ENCODE measurements around the gene ITGAD.

Gene ITGAD

GRCh38 chr16:31356566-31357323 lies 36.4 kb upstream of the ITGAD start:
- H3K9ac ChIP-seq (ENCODE audit: low read length): no peak overlapping the region
- H3K9me3 ChIP-seq (ENCODE audit: control insufficient read depth, low read length): no peaks in the 10 kb centered on the region
- H3K4me3 ChIP-seq (ENCODE audit: low read length): no peak overlapping the region
- H3K36me3 ChIP-seq (ENCODE audit: control insufficient read depth, insufficient read depth, low read length): no peaks in the 10 kb centered on the region
- no peaks in the 10 kb centered on the region for H3K27me3 ChIP-seq (ENCODE audit: control insufficient read depth, insufficient read depth, low read length)
- no peaks in the 10 kb centered on the region for H3K4me1 ChIP-seq (ENCODE audit: control insufficient read depth, insufficient read depth, low read length)

DNA sequence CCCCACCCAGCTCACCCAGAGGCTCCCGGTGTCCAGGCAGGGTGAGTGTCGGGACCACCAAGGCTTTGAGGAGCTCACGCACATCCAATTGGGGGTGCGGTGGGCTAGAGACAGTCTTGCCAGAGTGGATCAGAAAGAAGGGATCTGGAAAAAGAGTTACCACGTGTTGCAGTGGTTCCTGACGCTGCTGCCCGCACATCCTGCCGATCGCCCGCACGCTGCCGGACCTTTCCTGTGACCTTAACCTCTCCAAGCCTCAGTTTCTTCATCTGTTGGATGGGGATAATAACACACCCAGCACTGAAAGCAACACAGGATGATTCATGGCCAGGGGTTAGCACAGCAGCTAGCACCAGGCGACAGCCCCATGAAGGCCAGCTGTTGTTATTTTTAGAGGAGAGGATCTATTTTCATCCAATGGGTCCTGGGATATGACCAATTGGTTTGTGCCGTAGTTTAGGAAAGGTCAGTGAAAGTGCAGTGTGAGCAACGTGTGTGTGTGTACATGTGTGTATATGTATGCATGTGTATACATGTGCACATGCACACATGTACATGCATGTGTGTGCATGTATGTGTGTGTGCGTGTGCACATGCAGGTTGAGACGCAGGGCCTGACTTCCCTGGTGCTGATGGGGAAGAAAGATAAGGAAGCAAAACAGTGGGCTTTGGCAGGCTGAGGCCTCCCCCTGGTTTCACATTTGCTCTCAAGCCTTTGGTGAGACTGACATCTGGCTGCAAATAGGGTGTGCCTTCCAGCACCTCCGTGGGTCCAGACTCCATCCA lies 35.6 kb upstream of the ITGAD start:
- Histone ChIP-seq H3K4me3 (ENCODE audit: low read length) (no peak overlapping the region), H3K9ac (ENCODE audit: low read length) (no peak overlapping the region), H3K27me3 (ENCODE audit: control insufficient read depth, insufficient read depth, low read length) (no peaks in the 10 kb centered on the region), H3K4me1 (ENCODE audit: control insufficient read depth, insufficient read depth, low read length) (no peaks in the 10 kb centered on the region), H3K36me3 (ENCODE audit: control insufficient read depth, insufficient read depth, low read length) (no peaks in the 10 kb centered on the region), H3K9me3 (ENCODE audit: control insufficient read depth, low read length) (no peaks in the 10 kb centered on the region)

DNA sequence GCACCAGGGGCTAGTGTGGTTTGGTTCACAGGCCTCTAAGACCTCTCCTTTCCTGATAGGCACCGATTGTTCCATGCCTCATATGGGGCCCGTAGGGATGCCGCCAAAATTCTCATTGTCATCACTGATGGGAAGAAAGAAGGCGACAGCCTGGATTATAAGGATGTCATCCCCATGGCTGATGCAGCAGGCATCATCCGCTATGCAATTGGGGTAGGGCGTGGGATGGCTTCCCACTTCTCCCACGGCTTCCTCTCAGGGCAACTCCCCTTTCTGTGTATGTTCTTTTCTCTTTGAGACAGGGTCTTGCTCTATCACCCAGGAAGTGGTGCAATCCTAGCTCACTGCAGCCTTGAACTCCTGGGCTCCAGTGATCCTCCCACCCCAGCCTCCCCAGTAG lies 32.9 kb upstream of the ITGAD start:
- Histone ChIP-seq H3K4me1 (ENCODE audit: control insufficient read depth, insufficient read depth, low read length) (no peaks in the 10 kb centered on the region), H3K9ac (ENCODE audit: low read length) (no peak overlapping the region), H3K4me3 (ENCODE audit: low read length) (no peak overlapping the region), H3K36me3 (ENCODE audit: control insufficient read depth, insufficient read depth, low read length) (no peaks in the 10 kb centered on the region), H3K27me3 (ENCODE audit: control insufficient read depth, insufficient read depth, low read length) (no peaks in the 10 kb centered on the region), H3K9me3 (ENCODE audit: control insufficient read depth, low read length) (no peaks in the 10 kb centered on the region)

GRCh38 chr16:31361201-31362110 lies 31.7 kb upstream of the ITGAD start:
- Histone ChIP-seq H3K4me3 (ENCODE audit: low read length) (no peak overlapping the region), H3K9ac (ENCODE audit: low read length) (no peak overlapping the region), H3K9me3 (ENCODE audit: control insufficient read depth, low read length) (no peaks in the 10 kb centered on the region), H3K4me1 (ENCODE audit: control insufficient read depth, insufficient read depth, low read length) (no peaks in the 10 kb centered on the region), H3K27me3 (ENCODE audit: control insufficient read depth, insufficient read depth, low read length) (no peaks in the 10 kb centered on the region), H3K36me3 (ENCODE audit: control insufficient read depth, insufficient read depth, low read length) (no peaks in the 10 kb centered on the region)

DNA sequence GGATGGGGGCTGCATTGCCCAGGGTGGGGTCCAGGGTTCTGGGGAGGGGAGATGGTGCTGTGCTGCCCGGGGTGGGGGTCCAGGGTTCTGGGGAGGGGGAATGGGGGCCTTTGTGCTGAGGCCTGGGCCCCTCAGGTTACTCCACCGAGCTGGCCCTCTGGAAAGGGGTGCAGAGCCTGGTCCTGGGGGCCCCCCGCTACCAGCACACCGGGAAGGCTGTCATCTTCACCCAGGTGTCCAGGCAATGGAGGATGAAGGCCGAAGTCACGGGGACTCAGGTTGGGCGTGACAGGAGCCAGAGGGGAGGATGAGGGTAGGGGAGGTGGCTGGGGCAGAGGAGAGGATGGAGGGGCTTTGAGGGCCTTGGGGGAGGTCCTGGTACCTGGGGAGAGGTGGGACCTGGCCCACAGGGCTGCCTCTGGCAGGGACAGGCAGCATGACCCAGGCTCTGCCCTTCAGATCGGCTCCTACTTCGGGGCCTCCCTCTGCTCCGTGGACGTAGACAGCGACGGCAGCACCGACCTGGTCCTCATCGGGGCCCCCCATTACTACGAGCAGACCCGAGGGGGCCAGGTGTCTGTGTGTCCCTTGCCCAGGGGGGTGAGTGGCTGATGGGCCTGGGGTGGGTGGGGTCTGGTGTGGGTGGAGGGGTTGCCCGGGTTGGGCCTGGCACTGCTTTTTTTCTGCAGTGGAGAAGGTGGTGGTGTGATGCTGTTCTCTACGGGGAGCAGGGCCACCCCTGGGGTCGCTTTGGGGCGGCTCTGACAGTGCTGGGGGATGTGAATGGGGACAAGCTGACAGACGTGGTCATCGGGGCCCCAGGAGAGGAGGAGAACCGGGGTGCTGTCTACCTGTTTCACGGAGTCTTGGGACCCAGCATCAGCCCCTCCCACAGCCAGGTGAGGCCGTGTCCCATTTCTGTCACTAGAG lies 30.4 kb upstream of the ITGAD start:
- H3K9ac ChIP-seq (ENCODE audit: low read length): no peak overlapping the region
- H3K4me3 ChIP-seq (ENCODE audit: low read length): no peak overlapping the region
- no peaks in the 10 kb centered on the region for H3K4me1 ChIP-seq (ENCODE audit: control insufficient read depth, insufficient read depth, low read length)
- H3K27me3 ChIP-seq (ENCODE audit: control insufficient read depth, insufficient read depth, low read length): no peaks in the 10 kb centered on the region
- H3K9me3 ChIP-seq (ENCODE audit: control insufficient read depth, low read length): no peaks in the 10 kb centered on the region
- no peaks in the 10 kb centered on the region for H3K36me3 ChIP-seq (ENCODE audit: control insufficient read depth, insufficient read depth, low read length)

GRCh38 chr16:31363721-31364120 lies 29.4 kb upstream of the ITGAD start:
- Histone ChIP-seq H3K4me3 (ENCODE audit: low read length) (no peak overlapping the region), H3K4me1 (ENCODE audit: control insufficient read depth, insufficient read depth, low read length) (no peaks in the 10 kb centered on the region), H3K9ac (ENCODE audit: low read length) (no peak overlapping the region), H3K27me3 (ENCODE audit: control insufficient read depth, insufficient read depth, low read length) (no peaks in the 10 kb centered on the region), H3K9me3 (ENCODE audit: control insufficient read depth, low read length) (no peaks in the 10 kb centered on the region), H3K36me3 (ENCODE audit: control insufficient read depth, insufficient read depth, low read length) (no peaks in the 10 kb centered on the region)

- Histone ChIP-seq H3K4me1 (ENCODE audit: control insufficient read depth, insufficient read depth, low read length) (no peaks in the 10 kb centered on the region), H3K9ac (ENCODE audit: low read length) (no peak overlapping the region), H3K27me3 (ENCODE audit: control insufficient read depth, insufficient read depth, low read length) (no peaks in the 10 kb centered on the region), H3K9me3 (ENCODE audit: control insufficient read depth, low read length) (no peaks in the 10 kb centered on the region), H3K36me3 (ENCODE audit: control insufficient read depth, insufficient read depth, low read length) (no peaks in the 10 kb centered on the region), H3K4me3 (ENCODE audit: low read length) (no peak overlapping the region)
Measured at GRCh38 chr16:31364421-31364820, 28.7 kb upstream of the ITGAD start.

GRCh38 chr16:31365131-31365865 lies 27.8 kb upstream of the ITGAD start:
- H3K9me3 ChIP-seq (ENCODE audit: control insufficient read depth, low read length): no peaks in the 10 kb centered on the region

GRCh38 chr16:31367853-31368252 lies 25.3 kb upstream of the ITGAD start:
- H3K27me3 ChIP-seq (ENCODE audit: control insufficient read depth, insufficient read depth, low read length): no peaks in the 10 kb centered on the region
- H3K36me3 ChIP-seq (ENCODE audit: control insufficient read depth, insufficient read depth, low read length): no peaks in the 10 kb centered on the region
- no peaks in the 10 kb centered on the region for H3K9me3 ChIP-seq (ENCODE audit: control insufficient read depth, low read length)
- no peak overlapping the region for H3K9ac ChIP-seq (ENCODE audit: low read length)
- H3K4me3 ChIP-seq (ENCODE audit: low read length): no peak overlapping the region
- H3K4me1 ChIP-seq (ENCODE audit: control insufficient read depth, insufficient read depth, low read length): no peaks in the 10 kb centered on the region

More at GRCh38 chr16:31365131-31365865, 27.8 kb upstream of the ITGAD start:
- Histone ChIP-seq H3K4me3 (ENCODE audit: low read length) (no peak overlapping the region), H3K27me3 (ENCODE audit: control insufficient read depth, insufficient read depth, low read length) (no peaks in the 10 kb centered on the region), H3K9ac (ENCODE audit: low read length) (no peak overlapping the region), H3K4me1 (ENCODE audit: control insufficient read depth, insufficient read depth, low read length) (no peaks in the 10 kb centered on the region), H3K36me3 (ENCODE audit: control insufficient read depth, insufficient read depth, low read length) (no peaks in the 10 kb centered on the region)

DNA sequence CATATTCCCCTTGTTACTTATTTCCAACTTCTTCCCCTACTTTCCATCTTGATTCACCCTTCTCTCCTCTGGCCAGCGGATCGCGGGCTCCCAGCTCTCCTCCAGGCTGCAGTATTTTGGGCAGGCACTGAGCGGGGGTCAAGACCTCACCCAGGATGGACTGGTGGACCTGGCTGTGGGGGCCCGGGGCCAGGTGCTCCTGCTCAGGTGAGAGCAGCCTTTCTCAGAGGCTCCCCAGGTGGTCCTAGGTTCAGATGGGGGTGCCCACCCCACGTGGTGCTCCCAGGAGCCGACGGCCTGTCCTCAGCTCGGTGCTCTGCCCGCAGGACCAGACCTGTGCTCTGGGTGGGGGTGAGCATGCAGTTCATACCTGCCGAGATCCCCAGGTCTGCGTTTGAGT lies 22.1 kb upstream of the ITGAD start:
- H3K4me3 ChIP-seq (ENCODE audit: low read length): no peak overlapping the region
- no peak overlapping the region for H3K9ac ChIP-seq (ENCODE audit: low read length)
- no peaks in the 10 kb centered on the region for H3K36me3 ChIP-seq (ENCODE audit: control insufficient read depth, insufficient read depth, low read length)
- no peaks in the 10 kb centered on the region for H3K4me1 ChIP-seq (ENCODE audit: control insufficient read depth, insufficient read depth, low read length)
- H3K9me3 ChIP-seq (ENCODE audit: control insufficient read depth, low read length): no peaks in the 10 kb centered on the region
- no peaks in the 10 kb centered on the region for H3K27me3 ChIP-seq (ENCODE audit: control insufficient read depth, insufficient read depth, low read length)
